ENCODE measurements around the gene SH3BP4. TPM values are rescaled to one million over a fixed set of nuclear protein-coding genes. Genes with fewer than 3 reads are reported as not detected.

The SH3BP4 gene
- total and polyA plus RNA-seq, 10 of the 15 experiments (the other 5 are each of a cell fraction or from before 2014, with no cell fraction given): 0.03 to 0.36 TPM; not detected in 8

DNA sequence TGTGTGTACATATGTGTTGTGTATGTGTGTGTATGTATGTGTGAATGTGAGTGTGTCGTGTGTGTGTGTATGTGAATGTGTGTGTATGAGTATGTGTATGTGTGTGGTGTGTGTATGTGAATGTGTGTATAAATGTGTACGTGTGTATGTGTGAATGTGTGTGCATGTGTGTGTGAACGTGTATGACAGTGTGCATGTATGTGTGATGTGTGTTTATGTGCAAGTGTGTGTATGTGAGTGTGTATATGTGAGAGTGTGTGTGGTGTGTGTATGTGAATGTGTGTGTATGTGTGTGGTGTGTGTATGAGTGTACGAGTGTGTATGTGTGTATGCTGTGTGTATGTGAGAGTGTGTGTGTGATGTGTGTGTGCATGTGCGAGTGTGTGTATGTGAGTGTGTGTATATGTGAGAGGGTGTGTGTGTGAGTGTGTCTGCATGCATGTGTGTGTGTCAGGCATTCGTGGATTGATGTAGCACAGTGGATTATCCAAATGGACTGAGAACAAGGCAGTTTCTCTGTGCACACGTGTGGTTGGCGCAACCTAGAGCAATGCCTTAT lies 127.2 kb downstream of the SH3BP4 start:
- ATAC-seq (no peak), FAIRE-seq (no peak), DNase-seq (ENCODE audit: low read depth, low spot score) (no peak)
- intact Hi-C loops (cut with micrococcal nuclease; ENCODE audit: unreplicated experiment) (no loop called here), in situ Hi-C loops (cut with MboI) (no loop called here)
- no peaks in the 10 kb centered on the region for H3K36me3 ChIP-seq (ENCODE audit: control insufficient read depth in 2 of 2, insufficient read depth in 2 of 2, low read length in 1 of 2)
- no peak overlapping the region for H3K4me3 ChIP-seq
- RAD21 ChIA-PET (ENCODE audit: unreplicated experiment): no interaction called here
- CTCF ChIA-PET: no interaction called here
- H3K9ac ChIP-seq (ENCODE audit: control insufficient read depth, insufficient read depth, low read length): no peak overlapping the region
- 38% methylated on average over 8 of the region's 8 CpGs for WGBS (ENCODE audit: insufficient coverage, insufficient replicate concordance, low lambda C conversion rate, missing lambda C conversion rate)
- H2AFZ ChIP-seq (ENCODE audit: control insufficient read depth, low read depth, low read length): no peak overlapping the region
- H3K27me3 ChIP-seq (replicated peaks in 1 of 2; ENCODE audit: control insufficient read depth in 2 of 2, insufficient read depth in 2 of 2, low read length in 1 of 2): no peaks in the 10 kb centered on the region
- SMC1A ChIA-PET (ENCODE audit: uncharacterized antibody, unreplicated experiment): no interaction called here
- no peaks in the 10 kb centered on the region for H3K79me2 ChIP-seq (ENCODE audit: control insufficient read depth, insufficient read depth, low read length)
- no peak overlapping the region for H3K4me2 ChIP-seq (ENCODE audit: control insufficient read depth, insufficient read depth)
- BruUV-seq (replicated peaks): no TSS peak
- H4K20me1 ChIP-seq (ENCODE audit: control insufficient read depth, insufficient read depth): no peaks in the 10 kb centered on the region
- H3K27ac ChIP-seq (ENCODE audit: control insufficient read depth, insufficient read depth): no peak overlapping the region
- H3K4me1 ChIP-seq (ENCODE audit: control insufficient read depth, insufficient read depth, low read length): no peaks in the 10 kb centered on the region
- H3K9me3 ChIP-seq (replicated peaks; ENCODE audit: control insufficient read depth, insufficient read depth, low read length): no peaks in the 10 kb centered on the region; the same call in 2 of the 3 replicates
- POLR2A ChIA-PET: no interaction called here
- TF ChIP-seq, protein P1, sequence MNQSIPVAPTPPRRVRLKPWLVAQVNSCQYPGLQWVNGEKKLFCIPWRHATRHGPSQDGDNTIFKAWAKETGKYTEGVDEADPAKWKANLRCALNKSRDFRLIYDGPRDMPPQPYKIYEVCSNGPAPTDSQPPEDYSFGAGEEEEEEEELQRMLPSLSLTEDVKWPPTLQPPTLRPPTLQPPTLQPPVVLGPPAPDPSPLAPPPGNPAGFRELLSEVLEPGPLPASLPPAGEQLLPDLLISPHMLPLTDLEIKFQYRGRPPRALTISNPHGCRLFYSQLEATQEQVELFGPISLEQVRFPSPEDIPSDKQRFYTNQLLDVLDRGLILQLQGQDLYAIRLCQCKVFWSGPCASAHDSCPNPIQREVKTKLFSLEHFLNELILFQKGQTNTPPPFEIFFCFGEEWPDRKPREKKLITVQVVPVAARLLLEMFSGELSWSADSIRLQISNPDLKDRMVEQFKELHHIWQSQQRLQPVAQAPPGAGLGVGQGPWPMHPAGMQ (IDR thresholded peaks at IDR 0.05; ENCODE audit: borderline replicate concordance): 0 out of 2 replicates have a peak, but pooled peaks have one; percentile 15
- no peak for TF ChIP-seq ATF3 (IDR thresholded peaks at IDR 0.05; ENCODE audit: borderline replicate concordance, extremely low read depth, low read depth, low read length)
- peak; percentile 54 for TF ChIP-seq BCL3 (IDR thresholded peaks at IDR 0.05; ENCODE audit: borderline replicate concordance, insufficient read depth, low read depth, low read length, poor library complexity, severe bottlenecking)

Measured in GM12878 (cell line).